Measurements from ENCODE around the gene TANC1.

The TANC1 gene

DNA sequence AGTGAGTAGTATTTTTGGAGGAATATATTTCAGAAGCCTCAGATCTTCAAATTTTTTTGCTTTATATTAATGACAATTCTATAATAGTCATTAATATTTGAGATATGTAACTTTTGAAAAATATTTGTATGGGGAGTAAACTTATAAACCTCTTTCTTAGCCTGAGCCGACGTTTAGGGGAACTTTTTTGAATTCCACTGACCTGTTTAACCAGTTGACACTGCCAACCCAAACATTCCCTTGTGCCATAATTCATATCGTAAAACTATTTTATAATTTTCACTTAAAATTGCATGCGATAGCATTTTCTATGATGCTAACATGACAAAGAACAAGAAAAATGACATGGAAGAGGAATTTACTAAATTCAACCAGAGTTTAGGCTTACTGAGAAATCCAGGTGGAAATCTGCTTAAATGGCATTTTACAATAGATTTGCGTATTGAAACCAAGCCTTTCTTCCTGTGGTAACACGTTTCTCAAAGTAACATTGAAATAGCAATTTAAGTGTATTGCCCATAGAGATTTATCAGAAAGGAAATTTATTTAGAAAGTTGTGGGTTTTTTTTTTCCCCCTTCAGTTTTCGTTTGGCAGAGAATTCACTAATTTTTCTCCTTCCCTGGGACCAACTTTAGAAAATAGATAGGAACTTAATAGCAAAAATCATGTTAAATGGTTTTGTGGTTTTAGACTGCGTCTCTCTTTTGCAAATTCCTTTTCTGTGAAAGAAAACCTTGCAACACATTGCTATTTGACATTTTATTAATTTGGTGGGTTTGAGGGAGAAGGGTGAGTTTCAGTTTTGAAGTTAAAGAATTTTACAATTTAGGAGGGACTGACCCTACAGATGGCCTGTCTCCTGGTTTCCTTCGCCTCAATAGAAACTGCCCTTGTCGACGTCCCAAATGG is 77.4 kb downstream of the TANC1 start:
- TF ChIP-seq, protein P1, sequence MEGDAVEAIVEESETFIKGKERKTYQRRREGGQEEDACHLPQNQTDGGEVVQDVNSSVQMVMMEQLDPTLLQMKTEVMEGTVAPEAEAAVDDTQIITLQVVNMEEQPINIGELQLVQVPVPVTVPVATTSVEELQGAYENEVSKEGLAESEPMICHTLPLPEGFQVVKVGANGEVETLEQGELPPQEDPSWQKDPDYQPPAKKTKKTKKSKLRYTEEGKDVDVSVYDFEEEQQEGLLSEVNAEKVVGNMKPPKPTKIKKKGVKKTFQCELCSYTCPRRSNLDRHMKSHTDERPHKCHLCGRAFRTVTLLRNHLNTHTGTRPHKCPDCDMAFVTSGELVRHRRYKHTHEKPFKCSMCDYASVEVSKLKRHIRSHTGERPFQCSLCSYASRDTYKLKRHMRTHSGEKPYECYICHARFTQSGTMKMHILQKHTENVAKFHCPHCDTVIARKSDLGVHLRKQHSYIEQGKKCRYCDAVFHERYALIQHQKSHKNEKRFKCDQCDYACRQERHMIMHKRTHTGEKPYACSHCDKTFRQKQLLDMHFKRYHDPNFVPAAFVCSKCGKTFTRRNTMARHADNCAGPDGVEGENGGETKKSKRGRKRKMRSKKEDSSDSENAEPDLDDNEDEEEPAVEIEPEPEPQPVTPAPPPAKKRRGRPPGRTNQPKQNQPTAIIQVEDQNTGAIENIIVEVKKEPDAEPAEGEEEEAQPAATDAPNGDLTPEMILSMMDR (IDR thresholded peaks at IDR 0.05; ENCODE audit: borderline replicate concordance, insufficient read depth, low read depth, low read length) = no peak
- H3K4me3 ChIP-seq (ENCODE audit: low read depth, low read length) = no peak overlapping the region

DNA sequence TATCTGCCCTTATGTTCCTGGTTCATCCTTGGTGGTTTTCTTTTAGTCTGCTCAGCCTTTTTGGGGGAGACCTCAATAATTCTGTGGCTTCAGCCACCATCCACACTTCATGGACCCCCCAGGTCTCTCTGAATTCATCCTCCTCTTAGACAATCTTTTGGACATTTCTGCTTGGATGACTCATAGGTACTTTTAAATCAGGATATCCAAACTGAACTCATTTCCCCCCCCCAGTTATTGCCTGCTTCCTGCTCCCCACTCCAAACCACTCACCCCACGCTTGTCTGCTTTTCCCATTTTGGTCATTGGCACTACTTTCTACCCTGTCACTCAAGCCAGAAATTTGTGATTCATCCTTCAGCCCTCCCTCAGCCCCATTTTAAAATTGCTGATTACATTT is 78.5 kb downstream of the TANC1 start:
- H3K4me3 ChIP-seq (ENCODE audit: low read depth, low read length) = no peak overlapping the region
- TF ChIP-seq, protein P1 (IDR thresholded peaks at IDR 0.05; ENCODE audit: borderline replicate concordance, insufficient read depth, low read depth, low read length) = no peak

DNA sequence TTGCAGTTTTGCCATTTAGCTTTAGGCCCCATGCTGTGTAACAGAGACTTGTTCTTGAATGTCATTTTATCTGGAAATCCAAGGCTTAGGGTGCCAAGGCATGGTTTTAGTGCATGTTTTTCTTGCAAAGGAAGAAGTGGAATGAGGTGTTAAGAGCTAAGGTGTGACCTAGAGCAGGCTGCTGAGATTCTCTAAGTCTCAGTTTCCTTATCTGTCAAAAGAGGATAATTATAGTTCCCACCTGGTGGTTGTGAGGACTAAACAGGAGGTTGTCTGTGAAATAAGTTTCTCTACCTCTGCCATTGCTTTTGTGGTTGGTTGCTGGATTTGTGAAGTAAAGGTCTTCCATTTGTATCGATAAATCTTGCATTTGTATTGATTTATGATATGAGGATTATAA is 82.0 kb downstream of the TANC1 start:
- no peak overlapping the region for H3K4me3 ChIP-seq (ENCODE audit: low read depth, low read length)
- TF ChIP-seq, protein P1 (IDR thresholded peaks at IDR 0.05; ENCODE audit: borderline replicate concordance, insufficient read depth, low read depth, low read length) = no peak

DNA sequence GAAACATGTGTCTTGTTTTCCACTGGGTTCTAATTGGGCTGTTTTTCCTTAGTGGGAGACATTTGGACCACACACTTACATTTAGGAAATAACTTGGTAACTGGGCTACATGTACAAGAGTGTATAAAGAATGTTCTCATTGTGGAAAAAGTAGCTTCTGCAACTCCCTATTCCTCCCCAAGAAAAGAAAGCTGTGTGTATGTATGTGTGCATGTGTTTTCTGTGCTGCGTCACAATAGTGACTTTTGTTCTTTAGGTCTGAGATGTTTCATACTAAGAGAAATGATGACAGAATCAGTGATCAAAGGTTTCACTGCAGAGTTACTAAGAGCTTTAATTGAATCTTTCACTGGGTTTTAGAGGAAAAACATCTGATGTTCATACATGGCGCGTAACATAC is 82.7 kb downstream of the TANC1 start:
- TF ChIP-seq, protein P1 (IDR thresholded peaks at IDR 0.05; ENCODE audit: borderline replicate concordance, insufficient read depth, low read depth, low read length) = no peak
- no peak overlapping the region for H3K4me3 ChIP-seq (ENCODE audit: low read depth, low read length)

DNA sequence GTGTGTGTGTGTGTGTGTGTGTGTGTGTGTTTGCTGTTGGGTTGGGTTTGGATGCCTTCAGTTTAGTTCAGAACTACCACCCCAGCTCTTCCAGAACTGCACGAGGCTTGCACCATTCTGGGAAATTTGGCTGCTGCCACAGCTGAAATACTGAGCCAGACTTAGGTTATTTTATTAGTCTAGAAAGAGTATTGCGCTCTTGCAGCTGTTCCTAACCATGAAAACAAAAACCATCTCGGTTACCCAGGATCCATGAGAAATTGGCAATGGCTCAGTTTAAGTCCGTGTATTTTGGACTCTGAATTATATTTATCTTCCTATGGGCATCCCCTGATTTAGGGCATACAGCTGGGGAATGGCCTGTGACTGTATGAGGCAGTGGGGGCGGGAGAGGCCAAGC is 83.2 kb downstream of the TANC1 start:
- TF ChIP-seq, protein P1 (IDR thresholded peaks at IDR 0.05; ENCODE audit: borderline replicate concordance, insufficient read depth, low read depth, low read length) = no peak
- no peak overlapping the region for H3K4me3 ChIP-seq (ENCODE audit: low read depth, low read length)

DNA sequence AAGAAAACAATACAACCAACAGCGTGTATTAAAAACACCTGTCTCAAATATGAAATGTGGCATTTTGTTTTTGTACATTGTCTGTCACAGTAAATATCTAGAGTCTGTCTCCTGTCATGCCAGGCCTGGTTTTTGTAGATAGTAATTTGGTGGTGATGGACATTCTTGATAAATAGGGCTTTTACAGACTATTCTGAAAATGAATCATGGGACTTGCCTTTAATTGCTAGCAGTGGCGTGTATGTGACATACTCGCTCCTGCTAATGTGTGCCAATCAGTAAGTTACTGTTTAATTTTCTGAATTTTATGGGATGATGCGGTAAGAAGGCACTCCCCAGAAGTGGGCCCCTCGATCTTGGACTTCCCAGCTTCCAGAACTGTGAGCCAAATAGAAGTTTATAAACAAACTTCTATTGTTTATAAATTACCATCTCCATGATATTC is 83.7 kb downstream of the TANC1 start:
- no peak overlapping the region for H3K4me3 ChIP-seq (ENCODE audit: low read depth, low read length)
- TF ChIP-seq, protein P1 (IDR thresholded peaks at IDR 0.05; ENCODE audit: borderline replicate concordance, insufficient read depth, low read depth, low read length) = no peak

Measured in GM12875 (cell line).